ENCODE results near the gene GGACT.

DNA sequence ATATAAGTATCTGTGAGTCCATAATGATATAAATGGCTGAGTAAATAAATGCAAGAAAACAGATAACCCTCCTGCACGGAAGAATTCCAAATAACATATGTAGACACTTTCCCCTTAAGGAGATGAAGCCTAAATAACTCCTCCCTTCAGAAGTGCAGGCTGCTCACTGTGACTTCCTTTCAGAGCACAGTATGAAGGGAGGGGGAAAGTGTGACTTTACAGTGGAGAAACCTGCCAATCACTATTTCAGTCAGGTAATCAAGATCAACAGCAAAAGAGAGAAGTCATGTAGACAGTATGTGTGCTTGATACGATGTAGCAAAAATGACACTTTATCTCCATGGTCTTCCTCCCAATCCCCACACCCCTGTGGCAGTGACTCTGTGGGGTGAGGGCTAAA, 7.1 kb downstream of the GGACT start:
- TF ChIP-seq POLR2A (IDR thresholded peaks at IDR 0.05) (no peak), CTCF (IDR thresholded peaks at IDR 0.05) (no peak)

Measured in thyroid gland (tissue), 4 donors.